ENCODE results near the gene ALX4. TPM values are rescaled to one million over a fixed set of nuclear protein-coding genes. Genes with fewer than 3 reads are reported as not detected.

ALX4 gene
- polyA plus RNA-seq, 3 donors, result not detected

GRCh38 chr11:44305470-44306051 lies 4.4 kb downstream of the ALX4 start:
- H2AFZ ChIP-seq (ENCODE audit: insufficient read depth, low read depth, low read length, poor library complexity, severe bottlenecking), result peak overlapping the region; percentile 70
- Mint-ChIP-seq H3K9me3 (peaks cover 0 to 28% (median 6%) of the 10 kb centered on the region in 7 donors), H3K27me3 (ENCODE audit: low read depth in 3 of 3) (peaks cover 88 to 97% (median 95%) of the 10 kb centered on the region in 3 donors), H3K27ac (no peak overlapping the region), H3K4me3 (peak overlapping the region; percentile 83 to 97), H3K4me1 (peaks cover 31% of the 10 kb centered on the region), H3K36me3 (peaks cover 0 to 5% of the 10 kb centered on the region in 2 donors)
- peak in 1 of 3 donors; percentile 2 for DNase-seq
- H4K20me1 ChIP-seq (ENCODE audit: insufficient read depth, low read length), result no peaks in the 10 kb centered on the region
- 1% methylated on average over 34 of the region's 41 CpGs for WGBS (ENCODE audit: insufficient coverage)
- H3K9me3 ChIP-seq (replicated peaks in 1 of 2; ENCODE audit: control insufficient read depth in 1 of 2, insufficient read depth in 1 of 2, low read length in 2 of 2), result peaks cover 0 to 42% of the 10 kb centered on the region in 2 donors
- intact Hi-C loops (cut with micrococcal nuclease), result no loop called here
- peaks cover 70 to 91% of the 10 kb centered on the region in 2 donors for H3K27me3 ChIP-seq (ENCODE audit: control insufficient read depth in 2 of 2, insufficient read depth in 2 of 2, low read length in 2 of 2)
- H3K36me3 ChIP-seq (replicated peaks in 1 of 2; ENCODE audit: control insufficient read depth in 1 of 2, insufficient read depth in 2 of 2, low read length in 2 of 2), result no peaks in the 10 kb centered on the region
- peak overlapping the region; percentile 75 for H3K4me2 ChIP-seq (replicated peaks; ENCODE audit: extremely low read depth, low read length, poor library complexity, severe bottlenecking)
- no peak overlapping the region for H3K27ac ChIP-seq (ENCODE audit: low read depth in 1 of 2, low read length in 2 of 2)
- peaks cover 9 to 19% of the 10 kb centered on the region in 2 donors for H3K4me1 ChIP-seq (ENCODE audit: control insufficient read depth in 1 of 2, insufficient read depth in 2 of 2, low read length in 2 of 2)
- no peaks in the 10 kb centered on the region for H3K79me2 ChIP-seq (ENCODE audit: insufficient read depth, low read length)
- no peak for TF ChIP-seq CTCF (IDR thresholded peaks at IDR 0.05)
- peak overlapping the region; percentile 48 to 79 (median 50) for H3K4me3 ChIP-seq (replicated peaks in 1 of 3; ENCODE audit: low read depth in 2 of 3, low read length in 3 of 3)
- H3K9ac ChIP-seq (ENCODE audit: insufficient read depth, low read length, poor library complexity, severe bottlenecking), result peak overlapping the region; percentile 41

DNA sequence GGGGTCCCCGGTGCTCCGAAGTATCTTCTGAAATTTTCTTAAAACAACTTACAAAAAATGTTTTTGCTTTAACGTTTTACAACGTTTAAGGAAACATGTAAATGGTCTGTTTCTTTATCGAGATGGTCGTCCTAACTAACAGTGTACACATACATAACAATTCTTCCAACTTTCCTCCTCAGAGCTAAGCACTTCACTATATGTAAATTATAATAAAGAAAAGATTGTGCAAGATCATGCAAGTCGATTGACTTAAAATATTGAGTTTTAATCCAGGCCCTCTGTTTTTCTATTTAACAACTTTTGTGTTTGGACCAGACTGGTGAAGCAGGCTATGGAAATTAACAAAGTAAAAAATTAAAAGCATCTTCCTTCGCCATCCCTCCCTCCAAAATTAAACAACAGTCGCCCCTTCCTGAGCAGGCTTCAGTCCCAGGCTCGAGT lies 4.9 kb downstream of the ALX4 start:
- Histone ChIP-seq H3K27ac (ENCODE audit: low read depth in 1 of 2, low read length in 2 of 2) (no peak overlapping the region), H3K4me2 (replicated peaks; ENCODE audit: extremely low read depth, low read length, poor library complexity, severe bottlenecking) (peak overlapping the region; percentile 75), H4K20me1 (ENCODE audit: insufficient read depth, low read length) (no peaks in the 10 kb centered on the region), H3K36me3 (replicated peaks in 1 of 2; ENCODE audit: control insufficient read depth in 1 of 2, insufficient read depth in 2 of 2, low read length in 2 of 2) (no peaks in the 10 kb centered on the region), H3K9me3 (replicated peaks in 1 of 2; ENCODE audit: control insufficient read depth in 1 of 2, insufficient read depth in 1 of 2, low read length in 2 of 2) (peaks cover 0 to 38% of the 10 kb centered on the region in 2 donors), H3K79me2 (ENCODE audit: insufficient read depth, low read length) (no peaks in the 10 kb centered on the region), H3K9ac (ENCODE audit: insufficient read depth, low read length, poor library complexity, severe bottlenecking) (peak overlapping the region; percentile 41), H2AFZ (ENCODE audit: insufficient read depth, low read depth, low read length, poor library complexity, severe bottlenecking) (peak overlapping the region; percentile 70), H3K4me3 (replicated peaks in 1 of 3; ENCODE audit: low read depth in 2 of 3, low read length in 3 of 3) (peak overlapping the region; percentile 48 to 79 (median 50)), H3K4me1 (ENCODE audit: control insufficient read depth in 1 of 2, insufficient read depth in 2 of 2, low read length in 2 of 2) (peaks cover 9 to 19% of the 10 kb centered on the region in 2 donors), H3K27me3 (ENCODE audit: control insufficient read depth in 2 of 2, insufficient read depth in 2 of 2, low read length in 2 of 2) (peaks cover 66 to 86% of the 10 kb centered on the region in 2 donors)
- TF ChIP-seq CTCF (IDR thresholded peaks at IDR 0.05), result no peak
- no peak overlapping the region for H3K27ac Mint-ChIP-seq
- H3K4me1 Mint-ChIP-seq, result peaks cover 31% of the 10 kb centered on the region
- DNase-seq, result no peak
- H3K9me3 Mint-ChIP-seq, result peaks cover 0 to 28% (median 6%) of the 10 kb centered on the region in 7 donors
- intact Hi-C loops (cut with micrococcal nuclease), result no loop called here
- H3K27me3 Mint-ChIP-seq (ENCODE audit: low read depth in 3 of 3), result peaks cover 85 to 97% (median 91%) of the 10 kb centered on the region in 3 donors
- peak overlapping the region; percentile 83 to 97 for H3K4me3 Mint-ChIP-seq
- WGBS (ENCODE audit: insufficient coverage), result 0% methylated on average over 3 of the region's 10 CpGs
- peaks cover 0 to 5% of the 10 kb centered on the region in 2 donors for H3K36me3 Mint-ChIP-seq

Measured in CD14-positive monocyte (primary cell).